ENCODE measurements around the gene VDAC2. TPM values are rescaled to one million over a fixed set of nuclear protein-coding genes. Genes with fewer than 3 reads are reported as not detected.
"Not testable (repeated sequence)": the region's sequence is repeated elsewhere in the genome, so short reads cannot be mapped to it uniquely, and the experiment has no call there.

Gene VDAC2
- total and polyA plus RNA-seq, 4 experiments from 2014 or later = 76.9 to 192 (median 114) TPM

DNA sequence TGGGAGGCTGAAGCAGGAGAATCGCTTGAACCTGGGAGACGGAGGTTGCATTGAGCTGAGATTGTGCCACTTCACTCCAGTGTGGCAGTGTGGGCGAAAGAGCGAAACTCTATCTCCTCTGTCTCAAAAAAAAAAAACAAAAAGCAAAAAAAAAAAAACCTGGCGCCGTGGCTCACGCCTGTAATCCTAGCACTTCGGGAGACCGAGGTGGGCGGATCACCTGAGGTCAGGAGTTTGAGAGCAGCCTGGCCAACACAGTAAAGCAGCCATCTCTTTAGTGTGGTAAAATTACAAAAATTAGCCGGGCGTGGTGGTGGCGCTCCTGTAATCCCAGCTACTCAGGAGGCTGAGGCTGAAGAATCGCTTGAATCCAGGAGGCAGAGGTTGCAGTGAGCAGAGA lies 4.0 kb upstream of the VDAC2 start:
- H3K9me3 Mint-ChIP-seq; H3K4me3 Mint-ChIP-seq; H3K27ac Mint-ChIP-seq; intact Hi-C loops (cut with micrococcal nuclease); H3K27me3 Mint-ChIP-seq; DNase-seq; H3K36me3 ChIP-seq (ENCODE audit: insufficient read depth, low read length); H3K27me3 ChIP-seq (ENCODE audit: insufficient read depth, low read length); H3K9me3 ChIP-seq (ENCODE audit: control insufficient read depth in 1 of 2, low read length in 2 of 2); H3K4me3 ChIP-seq (ENCODE audit: low read length in 2 of 2); H3K27ac ChIP-seq (ENCODE audit: low read depth, low read length): not testable (repeated sequence)
- Mint-ChIP-seq H3K4me1 (peaks cover 7 to 13% (median 9%) of the 10 kb centered on the region in 4 donors), H3K36me3 (peaks cover 4 to 10% of the 10 kb centered on the region in 2 donors)
- CTCF ChIA-PET (ENCODE audit: partially characterized antibody) = interaction anchor here (0.8 to 10.5 kb wide), 4 partner anchors 18 to 28 kb away, joined by 3 to 115 read pairs (median 12); partner anchors contain the start of gene COMTD1
- H3K4me1 ChIP-seq (ENCODE audit: insufficient read depth, low read length) = peaks cover 11% of the 10 kb centered on the region
- POLR2A ChIA-PET (ENCODE audit: partially characterized antibody) = interaction anchor here (0.6 to 14.2 kb wide), 3 partner anchors 9 to 23 kb away, joined by 3 to 284 read pairs (median 3); partner anchors contain the start of gene COMTD1

DNA sequence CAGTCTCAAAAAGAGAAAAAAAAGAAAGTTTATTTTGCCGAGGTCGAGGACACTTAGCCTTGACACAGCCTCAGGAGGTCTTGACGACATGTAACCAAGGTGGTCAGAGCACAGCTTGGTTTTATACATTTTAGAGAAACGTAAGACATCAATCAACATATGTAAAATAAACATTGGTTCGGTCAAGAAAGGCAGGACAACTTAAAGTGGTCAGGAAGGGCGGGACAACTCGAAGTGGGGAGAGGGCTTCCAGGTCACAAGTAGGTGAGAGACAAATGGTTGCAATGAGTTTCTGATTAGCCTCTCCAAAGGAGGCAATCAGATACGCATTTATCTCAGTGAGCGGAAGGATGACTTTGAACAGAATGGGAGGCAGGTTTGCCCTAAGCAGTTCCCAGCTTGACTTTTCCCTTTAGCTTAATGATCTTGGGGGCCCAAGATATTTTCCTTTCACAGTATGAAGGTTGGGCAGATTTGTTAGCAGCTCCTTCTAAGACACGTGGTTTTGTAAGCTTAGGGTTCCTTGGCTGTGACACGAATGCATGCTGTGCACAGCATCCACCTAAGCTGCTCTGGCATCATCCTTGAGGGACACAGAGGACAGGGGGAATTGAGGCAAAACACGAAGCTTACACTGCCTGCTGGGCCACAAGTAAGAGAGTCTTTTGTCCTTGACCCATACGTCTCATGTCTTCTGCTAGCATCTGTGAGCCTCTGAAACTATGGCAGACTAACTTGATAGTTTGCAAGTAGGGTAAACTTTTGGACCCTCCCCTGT lies 3.3 kb upstream of the VDAC2 start:
- peak overlapping the region in 2 of 7 donors; percentile 24 to 26 for H3K27ac Mint-ChIP-seq
- peaks cover 9 to 19% (median 14%) of the 10 kb centered on the region in 4 donors for H3K4me1 Mint-ChIP-seq

DNA sequence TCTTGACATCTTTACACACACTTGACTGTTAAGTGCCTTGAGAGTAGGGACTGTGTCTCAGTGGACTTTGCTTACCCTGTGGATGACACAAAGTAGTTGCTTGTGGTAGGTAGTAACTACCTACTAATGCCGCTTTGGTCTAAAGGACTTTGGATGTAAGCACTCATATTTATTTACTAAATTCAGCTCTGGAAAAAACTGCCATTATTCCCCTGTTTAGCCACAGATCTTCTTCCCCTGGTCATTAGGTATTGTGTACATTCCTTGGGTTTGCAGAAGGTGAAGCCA lies 2.8 kb upstream of the VDAC2 start:
- Histone ChIP-seq H3K4me3 (ENCODE audit: low read length in 2 of 2) (no peak overlapping the region), H3K4me1 (ENCODE audit: insufficient read depth, low read length) (peaks cover 23% of the 10 kb centered on the region), H3K36me3 (ENCODE audit: insufficient read depth, low read length) (no peaks in the 10 kb centered on the region), H3K27me3 (ENCODE audit: insufficient read depth, low read length) (no peaks in the 10 kb centered on the region), H3K9me3 (ENCODE audit: control insufficient read depth in 1 of 2, low read length in 2 of 2) (no peaks in the 10 kb centered on the region), H3K27ac (ENCODE audit: low read depth, low read length) (no peak overlapping the region)
- POLR2A ChIA-PET (ENCODE audit: partially characterized antibody) = interaction anchor here (14.2 kb wide), 1 partner anchor 22 kb away, joined by 284 read pairs; the partner anchor contains the start of gene COMTD1
- no peaks in the 10 kb centered on the region for H3K27me3 Mint-ChIP-seq
- no peak overlapping the region for H3K4me3 Mint-ChIP-seq
- H3K36me3 Mint-ChIP-seq = peaks cover 8 to 15% of the 10 kb centered on the region in 2 donors
- H3K9me3 Mint-ChIP-seq = peaks cover 0 to 2% (median 0%) of the 10 kb centered on the region in 8 donors
- CTCF ChIA-PET (ENCODE audit: partially characterized antibody) = interaction anchor here (1.5 to 10.5 kb wide), 3 partner anchors 20 to 27 kb away, joined by 3 to 115 read pairs (median 20); partner anchors contain the start of gene COMTD1
- H3K27ac Mint-ChIP-seq = peak overlapping the region in 3 of 7 donors; percentile 68 to 96 (median 74)
- no peak for DNase-seq
- intact Hi-C loops (cut with micrococcal nuclease) = no loop called here
- H3K4me1 Mint-ChIP-seq = peaks cover 13 to 25% (median 19%) of the 10 kb centered on the region in 4 donors

More for the DNA sequence above, 3.3 kb upstream of the VDAC2 start:
- POLR2A ChIA-PET (ENCODE audit: partially characterized antibody) = interaction anchor here (0.6 to 14.2 kb wide), 3 partner anchors 9 to 22 kb away, joined by 3 to 284 read pairs (median 3); partner anchors contain the start of gene COMTD1
- no peak overlapping the region for H3K27ac ChIP-seq (ENCODE audit: low read depth, low read length)
- H3K4me3 ChIP-seq (ENCODE audit: low read length in 2 of 2) = no peak overlapping the region
- H3K36me3 ChIP-seq (ENCODE audit: insufficient read depth, low read length) = no peaks in the 10 kb centered on the region
- no peaks in the 10 kb centered on the region for H3K9me3 ChIP-seq (ENCODE audit: control insufficient read depth in 1 of 2, low read length in 2 of 2)
- Mint-ChIP-seq H3K9me3 (peaks cover 0 to 2% (median 0%) of the 10 kb centered on the region in 8 donors), H3K36me3 (peaks cover 4 to 11% of the 10 kb centered on the region in 2 donors), H3K4me3 (peak overlapping the region in 2 of 8 donors; percentile 4 to 45), H3K27me3 (no peaks in the 10 kb centered on the region)
- no peak for DNase-seq
- H3K27me3 ChIP-seq (ENCODE audit: insufficient read depth, low read length) = no peaks in the 10 kb centered on the region
- intact Hi-C loops (cut with micrococcal nuclease) = no loop called here
- peaks cover 18% of the 10 kb centered on the region for H3K4me1 ChIP-seq (ENCODE audit: insufficient read depth, low read length)
- CTCF ChIA-PET (ENCODE audit: partially characterized antibody) = interaction anchor here (1.5 to 10.5 kb wide), 3 partner anchors 19 to 28 kb away, joined by 3 to 115 read pairs (median 20); partner anchors contain the start of gene COMTD1

DNA sequence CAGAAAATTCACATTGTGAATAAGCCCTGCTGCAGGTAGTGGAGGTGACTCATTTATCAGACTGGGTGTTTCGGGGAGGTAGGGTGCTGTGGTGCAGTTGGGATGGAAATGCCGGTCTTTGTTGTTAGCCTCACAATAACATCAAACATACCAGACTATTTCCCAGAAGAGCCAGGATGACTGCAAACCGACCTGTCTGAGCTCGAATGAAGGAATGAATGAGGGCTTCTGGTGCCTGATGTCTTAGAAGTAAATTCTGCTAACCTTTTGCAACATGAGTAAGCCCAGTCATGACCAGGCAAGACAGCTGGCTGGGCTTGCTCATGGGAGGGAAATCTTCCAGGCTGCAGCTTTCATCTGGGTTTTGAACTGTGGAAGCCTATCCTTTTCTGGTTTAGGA lies 2.4 kb upstream of the VDAC2 start:
- H3K27me3 Mint-ChIP-seq = no peaks in the 10 kb centered on the region
- Histone ChIP-seq H3K27me3 (ENCODE audit: insufficient read depth, low read length) (no peaks in the 10 kb centered on the region), H3K27ac (ENCODE audit: low read depth, low read length) (no peak overlapping the region), H3K4me1 (ENCODE audit: insufficient read depth, low read length) (peaks cover 27% of the 10 kb centered on the region), H3K9me3 (ENCODE audit: control insufficient read depth in 1 of 2, low read length in 2 of 2) (no peaks in the 10 kb centered on the region), H3K4me3 (ENCODE audit: low read length in 2 of 2) (no peak overlapping the region), H3K36me3 (ENCODE audit: insufficient read depth, low read length) (peaks cover 4% of the 10 kb centered on the region)
- intact Hi-C loops (cut with micrococcal nuclease) = no loop called here
- no peak for DNase-seq
- H3K4me1 Mint-ChIP-seq = peaks cover 14 to 27% (median 21%) of the 10 kb centered on the region in 4 donors
- ChIA-PET CTCF (ENCODE audit: partially characterized antibody) (interaction anchor here (1.5 to 10.5 kb wide), 3 partner anchors 20 to 27 kb away, joined by 3 to 115 read pairs (median 20); partner anchors contain the start of gene COMTD1), POLR2A (ENCODE audit: partially characterized antibody) (interaction anchor here (14.2 kb wide), 1 partner anchor 21 kb away, joined by 284 read pairs; the partner anchor contains the start of gene COMTD1)
- peaks cover 0 to 2% (median 0%) of the 10 kb centered on the region in 8 donors for H3K9me3 Mint-ChIP-seq
- peak overlapping the region in 3 of 8 donors; percentile 8 to 77 (median 36) for H3K4me3 Mint-ChIP-seq
- H3K36me3 Mint-ChIP-seq = peaks cover 10 to 16% of the 10 kb centered on the region in 2 donors
- H3K27ac Mint-ChIP-seq = peak overlapping the region; percentile 54 to 96 (median 64)

DNA sequence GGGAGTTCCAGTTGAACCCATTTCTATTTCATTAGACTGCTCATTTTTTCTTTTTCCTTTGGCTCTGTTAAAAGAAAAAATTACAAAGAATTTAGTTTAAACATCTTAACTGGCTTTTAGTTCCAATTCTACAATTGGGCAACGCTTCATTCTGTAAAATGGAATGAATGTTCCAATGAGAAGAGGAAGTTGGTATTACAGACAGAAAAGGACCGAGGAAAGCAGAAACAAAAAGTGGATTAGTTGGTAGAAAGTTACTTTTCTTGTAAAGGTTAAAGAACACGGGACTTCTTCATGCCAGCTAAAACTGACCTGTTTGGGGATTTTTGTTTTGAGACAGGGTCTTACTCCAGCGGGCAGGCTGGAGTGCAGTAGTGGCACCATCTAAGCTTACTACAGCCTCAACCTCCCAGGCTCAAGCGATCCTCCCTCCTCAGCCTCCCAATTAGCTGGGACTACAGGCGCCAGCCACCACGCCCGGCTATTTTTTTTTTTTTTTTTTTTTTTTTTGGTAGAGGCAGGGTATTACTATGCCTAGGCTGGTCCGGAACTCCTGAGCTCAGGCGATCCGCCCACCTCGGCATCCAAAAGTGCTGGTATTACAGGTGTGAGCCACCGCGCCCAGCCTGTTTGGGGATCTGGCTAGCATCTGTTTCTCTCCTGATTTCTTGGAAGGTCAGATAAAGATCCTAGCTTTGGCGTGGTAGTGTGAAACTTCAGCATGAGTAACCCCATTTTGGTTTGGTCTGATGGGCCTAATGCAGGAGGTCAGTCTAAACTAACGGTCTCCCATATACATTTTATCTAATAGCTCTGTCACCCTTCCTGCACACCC lies 1.3 kb upstream of the VDAC2 start:
- ChIA-PET POLR2A (ENCODE audit: partially characterized antibody) (interaction anchor here (0.6 to 14.2 kb wide), 16 partner anchors 9 to 1465 kb away, joined by 3 to 284 read pairs (median 8); partner anchors contain the start of genes ADK, AP3M1, COMTD1 and KAT6B), CTCF (ENCODE audit: partially characterized antibody) (interaction anchor here (1.1 to 10.5 kb wide), 5 partner anchors 21 to 98 kb away, joined by 3 to 134 read pairs (median 6); partner anchors contain the start of genes COMTD1 and SAMD8)
- peaks cover 15 to 22% of the 10 kb centered on the region in 2 donors for H3K36me3 Mint-ChIP-seq
- Histone ChIP-seq H3K27me3 (ENCODE audit: insufficient read depth, low read length) (no peaks in the 10 kb centered on the region), H3K4me3 (ENCODE audit: low read length in 2 of 2) (peak overlapping the region; percentile 96 to 100), H3K9me3 (ENCODE audit: control insufficient read depth in 1 of 2, low read length in 2 of 2) (no peaks in the 10 kb centered on the region), H3K27ac (ENCODE audit: low read depth, low read length) (peak overlapping the region; percentile 97), H3K36me3 (ENCODE audit: insufficient read depth, low read length) (peaks cover 11% of the 10 kb centered on the region), H3K4me1 (ENCODE audit: insufficient read depth, low read length) (peaks cover 30% of the 10 kb centered on the region)
- DNase-seq = no peak
- peak overlapping the region; percentile 98 to 100 (median 100) for H3K4me3 Mint-ChIP-seq
- peak overlapping the region; percentile 96 to 100 (median 100) for H3K27ac Mint-ChIP-seq
- H3K4me1 Mint-ChIP-seq = peaks cover 18 to 32% (median 25%) of the 10 kb centered on the region in 4 donors
- intact Hi-C loops (cut with micrococcal nuclease) = no loop called here
- peaks cover 0 to 2% (median 0%) of the 10 kb centered on the region in 8 donors for H3K9me3 Mint-ChIP-seq
- no peaks in the 10 kb centered on the region for H3K27me3 Mint-ChIP-seq

DNA sequence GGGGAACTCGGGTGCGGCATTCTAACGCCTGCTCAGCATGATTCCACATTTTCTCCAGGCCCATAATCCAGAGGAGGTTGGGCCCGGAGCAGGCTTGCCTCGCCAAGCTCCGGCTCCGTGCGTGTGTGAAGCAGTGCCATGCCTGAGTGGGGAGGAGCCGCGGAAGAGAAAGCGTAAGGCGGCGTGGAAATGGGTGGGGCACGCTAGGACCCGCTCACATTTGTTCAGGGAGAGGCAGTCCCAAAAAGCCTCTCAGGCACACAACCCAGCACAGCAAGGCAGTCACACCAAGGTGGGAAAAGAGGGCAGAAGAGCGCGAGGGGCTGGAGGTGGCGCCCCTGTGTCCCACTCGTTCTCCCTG lies 695 bp upstream of the VDAC2 start:
- H3K36me3 ChIP-seq (ENCODE audit: insufficient read depth, low read length) = peaks cover 17% of the 10 kb centered on the region
- ChIA-PET CTCF (ENCODE audit: partially characterized antibody) (interaction anchor here (1.0 to 10.5 kb wide), 7 partner anchors 16 to 99 kb away, joined by 3 to 134 read pairs (median 5); partner anchors contain the start of genes COMTD1 and SAMD8), POLR2A (ENCODE audit: partially characterized antibody) (interaction anchor here (0.6 to 14.2 kb wide), 17 partner anchors 9 to 1437 kb away, joined by 3 to 284 read pairs (median 7); partner anchors contain the start of genes ADK, AP3M1, COMTD1 and KAT6B)
- no peaks in the 10 kb centered on the region for H3K9me3 ChIP-seq (ENCODE audit: control insufficient read depth in 1 of 2, low read length in 2 of 2)
- H3K4me1 Mint-ChIP-seq = peaks cover 18 to 35% (median 26%) of the 10 kb centered on the region in 4 donors
- H3K9me3 Mint-ChIP-seq = peaks cover 0 to 2% (median 0%) of the 10 kb centered on the region in 8 donors
- H3K27ac ChIP-seq (ENCODE audit: low read depth, low read length) = peak overlapping the region; percentile 97
- peak overlapping the region; percentile 96 to 100 for H3K4me3 ChIP-seq (ENCODE audit: low read length in 2 of 2)
- peak; percentile 81 to 86 (median 84) for DNase-seq
- no peaks in the 10 kb centered on the region for H3K27me3 Mint-ChIP-seq
- intact Hi-C loops (cut with micrococcal nuclease) = loop anchor here (1.0 kb wide), 6 partner anchors 20 to 1059 kb away; partner anchors contain the start of genes ADK, KAT6B and SAMD8
- peaks cover 31% of the 10 kb centered on the region for H3K4me1 ChIP-seq (ENCODE audit: insufficient read depth, low read length)
- H3K36me3 Mint-ChIP-seq = peaks cover 15 to 27% of the 10 kb centered on the region in 2 donors
- H3K27ac Mint-ChIP-seq = peak overlapping the region; percentile 96 to 100 (median 100)
- peak overlapping the region; percentile 98 to 100 (median 100) for H3K4me3 Mint-ChIP-seq
- no peaks in the 10 kb centered on the region for H3K27me3 ChIP-seq (ENCODE audit: insufficient read depth, low read length)

Measured in CD4-positive, alpha-beta memory T cell (primary cell).